Left lobe of liver (tissue), 2 donors: ENCODE results near the gene PUM2. TPM values are rescaled to one million over a fixed set of nuclear protein-coding genes. Genes with fewer than 3 reads are reported as not detected.
A peak's percentile ranks its signal among the peaks of the same experiment; 100 is the strongest.

ENCODE experiments used
- ATAC-seq: fragments of 200-7000 bp; cut with Tn5 transposase; one replicate; pipeline ENCODE4 v1.9.1; 2020; ENCODE audit warnings: mild to moderate bottlenecking, moderate library complexity
- DNase-seq: peaks from one replicate; pipeline ENCODE4 v3.0.0-alpha.2; 2020; ENCODE audit warnings: low spot score
- total RNA-seq: library from RNA; stranded (reverse); gene quantifications from one replicate; pipeline ENCODE4 v1.2.1, GENCODE V29; 2021
- donor health status: DM: no; HTN: no; CAD: no; lungs with moderate emphysema.
- donor health status: DM: no; HTN: yes; CAD: no.

The PUM2 gene
- total RNA-seq, 1 donor from 2014 or later = 47.5 TPM

- DNase-seq (peak; percentile 86), ATAC-seq (peak; percentile 23)
Observed at GRCh38 chr2:20205915-20206524, 144.6 kb downstream of the PUM2 start.

GRCh38 chr2:20205069-20205468 lies 145.6 kb downstream of the PUM2 start:
- no peak for DNase-seq

GRCh38 chr2:20203521-20204225 lies 147.0 kb downstream of the PUM2 start:
- ATAC-seq = peak; percentile 1
- DNase-seq = no peak

More at GRCh38 chr2:20205069-20205468, 145.6 kb downstream of the PUM2 start:
- ATAC-seq = no peak

GRCh38 chr2:20203072-20203471 lies 147.6 kb downstream of the PUM2 start:
- ATAC-seq (peak; percentile 27), DNase-seq (peak; percentile 78)

GRCh38 chr2:20201671-20202070 lies 149.0 kb downstream of the PUM2 start:
- DNase-seq (no peak), ATAC-seq (peak; percentile 5)

GRCh38 chr2:20200697-20201555 lies 149.7 kb downstream of the PUM2 start:
- peak; percentile 81 for DNase-seq
- peak; percentile 21 for ATAC-seq

- DNase-seq (no peak), ATAC-seq (no peak)
Observed at GRCh38 chr2:20199633-20200270, 150.9 kb downstream of the PUM2 start.

- ATAC-seq (peak; percentile 3), DNase-seq (no peak)
Observed at GRCh38 chr2:20198796-20199632, 151.6 kb downstream of the PUM2 start.

Other genes starting within 250 kb of the PUM2 start
- 537 TPM for gene SDC1, start 125.7 kb downstream of the PUM2 start, total RNA-seq
- 250 TPM for gene RHOB, start 96.2 kb upstream of the PUM2 start, total RNA-seq